HCT116 (cell line): ENCODE results near the gene TSPOAP1. TPM values are rescaled to one million over a fixed set of nuclear protein-coding genes. Genes with fewer than 3 reads are reported as not detected.
A peak's percentile ranks its signal among the peaks of the same experiment; 100 is the strongest.

Experiments
- ATAC-seq: fragments of 200-7000 bp; cut with Tn5 transposase; 2 replicates; pipeline ENCODE4 v1.9.1; 2020; ENCODE audit warnings: mild to moderate bottlenecking, moderate library complexity
- BruUV-seq: library from RNA; stranded (reverse); fragments of 400-500 nt; replicated peaks from 2 replicates; lab custom pipeline; 2021; lab: Mats Ljungman, UMichigan
- CTCF ChIA-PET: fragments of 300-600 bp; sonication (Branson Sonifier 250); formaldehyde crosslinking; loops from one replicate; lab custom pipeline; 2021; ENCODE audit warnings: antibody characterized with exemption; lab: Charles Lee
- POLR2A ChIA-PET: fragments of 300-600, 350-600 bp; sonication (Branson Sonifier 250); formaldehyde crosslinking; loops from one replicate; lab custom pipeline; 2021; ENCODE audit warnings: antibody characterized with exemption; lab: Charles Lee
- RAD21 ChIA-PET, 2 experiments: fragments of 300-600 bp; sonication (Branson Sonifier 250); formaldehyde crosslinking; loops; one replicate each; lab custom pipeline; 2023; ENCODE audit warnings: low total read pairs in 2 of 2; ENCODE audit not compliant: uncharacterized antibody in 2 of 2, unreplicated experiment in 2 of 2, low non-redundant PET in 1 of 2; lab: Charles Lee
- DNase-seq: peaks from one replicate; pipeline ENCODE4 v3.0.0-alpha.2; 2010; ENCODE audit warnings: low read depth, low spot score
- H2AFZ ChIP-seq: fragments of 200-600 bp; shearing (Covaris generic), sonication (generic); 2 replicates; pipeline ENCODE4 v1.6.1; 2017; ENCODE audit warnings: low read depth, mixed run types, mixed read lengths, antibody characterized with exemption, low read length; ENCODE audit not compliant: poor library complexity, severe bottlenecking
- H3K27ac ChIP-seq: 2 replicates; pipeline ENCODE4 v1.5.1; 2012; ENCODE audit warnings: low read depth, low read length
- H3K27me3 ChIP-seq: fragments of 200-600 bp; sonication (generic); 2 replicates; pipeline ENCODE4 v1.6.1; 2016; ENCODE audit warnings: mixed run types, low read length, mixed read lengths; ENCODE audit not compliant: insufficient read depth
- H3K36me3 ChIP-seq, 2 experiments: fragments of 200-500 bp in 1 of 2; fragments of 200-600 bp in 1 of 2; sonication (Bioruptor generic) in 1 of 2; sonication (generic) in 1 of 2; 2 replicates each; pipeline versions ENCODE4 v1.5.1 to v1.6.1; 2014 to 2016; ENCODE audit warnings: low read length in 2 of 2, inconsistent platforms in 1 of 2, mixed read lengths in 1 of 2, mixed run types in 1 of 2; ENCODE audit not compliant: insufficient read depth in 2 of 2, control insufficient read depth in 1 of 2
- H3K4me1 ChIP-seq, 2 experiments: fragments of 200-600 bp in 1 of 2; sonication (generic) in 1 of 2; 2 replicates each; pipeline versions ENCODE4 v1.5.1 to v1.6.1; 2012 to 2017; ENCODE audit warnings: low read length in 2 of 2, inconsistent platforms in 1 of 2, mild to moderate bottlenecking in 1 of 2, mixed read lengths in 1 of 2, mixed run types in 1 of 2, moderate library complexity in 1 of 2; ENCODE audit not compliant: insufficient read depth in 2 of 2, control insufficient read depth in 1 of 2
- H3K4me2 ChIP-seq: fragments of 200-600 bp; sonication (generic); 2 replicates; pipeline ENCODE4 v1.6.1; 2017; ENCODE audit warnings: mixed run types, low read length, mixed read lengths
- H3K4me3 ChIP-seq, 2 experiments: fragments of 200-600 bp in 1 of 2; sonication (generic) in 1 of 2; replicated peaks in 1 of 2; 2 replicates each; pipeline ENCODE4 v1.5.1; 2011 to 2016; ENCODE audit warnings: low read length in 2 of 2, control low read depth in 1 of 2, low read depth in 1 of 2, mild to moderate bottlenecking in 1 of 2, mixed read lengths in 1 of 2, mixed run types in 1 of 2
- H3K79me2 ChIP-seq: fragments of 200-600 bp; sonication (generic); 2 replicates; pipeline ENCODE4 v1.6.1; 2017; ENCODE audit warnings: mild to moderate bottlenecking, mixed run types, low read length, moderate library complexity, mixed read lengths; ENCODE audit not compliant: insufficient read depth
- H3K9ac ChIP-seq: fragments of 200-600 bp; sonication (generic); 2 replicates; pipeline ENCODE4 v1.6.1; 2016; ENCODE audit warnings: low read length, mixed read lengths
- H3K9me2 ChIP-seq: fragments of 200-600 bp; sonication (generic), shearing (Covaris generic); 2 replicates; pipeline ENCODE4 v1.6.1; 2017; ENCODE audit warnings: mixed run types, mild to moderate bottlenecking, moderate library complexity; ENCODE audit not compliant: insufficient read depth
- H3K9me3 ChIP-seq, 2 experiments: fragments of 200-500 bp in 1 of 2; fragments of 200-600 bp in 1 of 2; sonication (Bioruptor generic) in 1 of 2; sonication (generic) in 1 of 2; 2 replicates each; pipeline ENCODE4 v1.6.1; 2014 to 2017; ENCODE audit warnings: low read length in 2 of 2, mixed read lengths in 2 of 2, inconsistent platforms in 1 of 2, low read depth in 1 of 2, mild to moderate bottlenecking in 1 of 2, mixed run types in 1 of 2, moderate library complexity in 1 of 2; ENCODE audit not compliant: control insufficient read depth in 1 of 2, insufficient read depth in 1 of 2
- H4K20me1 ChIP-seq: fragments of 200-600 bp; sonication (generic), shearing (Covaris generic); 2 replicates; pipeline ENCODE4 v1.6.1; 2017; ENCODE audit warnings: mixed run types, mild to moderate bottlenecking, moderate library complexity; ENCODE audit not compliant: insufficient read depth
- POLR2A ChIP-seq: IDR thresholded peaks from 2 replicates; pipeline ENCODE4 v1.7.0; 2011; ENCODE audit warnings: borderline replicate concordance; ENCODE audit not compliant: insufficient read depth, insufficient read length; ENCODE audit errors: extremely low read depth
- POLR2AphosphoS5 ChIP-seq: IDR thresholded peaks from 2 replicates; pipeline ENCODE4 v1.6.1; 2011; ENCODE audit warnings: mild to moderate bottlenecking, low read depth, low read length, moderate library complexity
- TCF7L2 ChIP-seq: IDR thresholded peaks from 2 replicates; pipeline ENCODE4 v1.7.0; 2011; ENCODE audit warnings: borderline replicate concordance, inconsistent platforms; ENCODE audit not compliant: insufficient read depth, insufficient read length; ENCODE audit errors: extremely low read depth
- YY1 ChIP-seq: IDR thresholded peaks from 2 replicates; pipeline ENCODE4 v1.6.1; 2011; ENCODE audit warnings: low read length, low read depth, moderate library complexity, mild to moderate bottlenecking; ENCODE audit not compliant: insufficient replicate concordance; ENCODE audit errors: extremely low read depth
- intact Hi-C: fragments of 100-400 bp; cut with micrococcal nuclease; formaldehyde crosslinking; loops from 2 replicates; pipeline ENCODE4 v1.10.0; 2022
- total RNA-seq: library from RNA; stranded (reverse); gene quantifications from one replicate; pipeline ENCODE4 v1.2.1, GENCODE V29; 2021; ENCODE audit not compliant: unreplicated experiment
- TF ChIP-seq, protein P1 (sequence below): IDR thresholded peaks from 2 replicates; pipeline ENCODE4 v1.6.1; 2012
- TF ChIP-seq, protein P2 (sequence below): IDR thresholded peaks from 2 replicates; pipeline ENCODE4 v1.6.1; 2012

The TSPOAP1 gene
- total RNA-seq, 1 experiment from 2014 or later: 0.27 TPM

DNA sequence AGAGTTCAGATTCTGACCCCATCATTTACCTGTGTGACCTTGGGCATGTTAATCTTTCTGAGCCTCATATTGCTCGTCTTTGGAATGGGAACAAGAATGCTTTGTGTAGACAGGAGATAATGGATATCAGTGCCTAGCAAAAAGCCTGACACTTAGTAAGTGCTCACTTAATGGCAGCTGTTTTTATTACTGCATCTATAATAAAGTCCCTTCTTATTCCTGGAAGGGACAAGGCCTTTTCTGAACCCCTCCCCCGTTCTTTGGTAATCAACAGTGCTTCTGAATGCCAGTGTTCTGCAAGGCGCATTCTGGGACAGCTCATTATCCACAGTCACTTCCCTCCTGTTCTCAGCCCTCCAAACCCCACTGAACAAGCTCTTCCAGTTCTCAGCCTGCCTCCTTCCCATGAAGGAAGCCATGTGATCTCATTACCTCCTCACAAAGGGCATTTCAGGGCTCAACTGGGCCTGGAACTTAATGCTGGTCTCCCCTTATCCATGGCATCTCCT, 48.6 kb upstream of the TSPOAP1 start (continued):
- TF ChIP-seq, protein P1, sequence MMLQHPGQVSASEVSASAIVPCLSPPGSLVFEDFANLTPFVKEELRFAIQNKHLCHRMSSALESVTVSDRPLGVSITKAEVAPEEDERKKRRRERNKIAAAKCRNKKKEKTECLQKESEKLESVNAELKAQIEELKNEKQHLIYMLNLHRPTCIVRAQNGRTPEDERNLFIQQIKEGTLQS: no peak
- TF ChIP-seq TCF7L2 (no peak), YY1 (peak; percentile 3), POLR2A (no peak)

DNA sequence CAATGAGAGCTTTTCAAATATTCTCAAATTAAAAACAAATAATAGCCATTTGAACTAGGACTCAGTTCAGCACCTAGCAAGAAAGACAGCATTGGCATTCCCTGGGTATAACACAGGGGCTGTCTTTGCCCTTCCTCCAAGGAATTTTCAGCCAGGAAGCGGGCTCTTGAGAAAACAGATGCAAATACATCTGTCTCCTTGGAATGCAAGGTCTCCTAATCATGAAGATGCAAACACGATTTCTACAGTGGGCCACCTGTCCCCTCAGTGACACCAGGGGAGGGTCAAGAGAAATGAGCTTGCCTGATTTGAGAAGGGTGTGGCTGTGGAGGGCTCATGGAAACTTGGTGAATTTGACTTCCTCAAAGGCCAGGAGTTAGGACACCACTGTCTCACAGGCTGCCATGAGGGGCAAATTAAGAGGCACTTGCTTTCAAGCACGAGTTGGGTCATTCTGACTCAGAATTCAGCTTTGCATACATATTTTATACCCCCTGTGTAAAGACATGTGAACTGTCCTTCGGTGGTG, 47.9 kb upstream of the TSPOAP1 start:
- 0 out of 2 replicates have a peak overlapping the region, but pooled peaks have one; percentile 1 for H3K9ac ChIP-seq
- H3K36me3 ChIP-seq: peaks cover 0 to 9% of the 10 kb centered on the region in 2 experiments; a peak in 2 of 4 replicates
- ChIA-PET POLR2A (interaction anchor here (2.0 to 4.0 kb wide), 2 partner anchors 25 to 41 kb away, joined by 4 to 17 read pairs; partner anchors contain the start of genes RNF43 and SUPT4H1), RAD21 (no interaction called here)
- no peak for ATAC-seq
- intact Hi-C loops: no loop called here
- H3K9me2 ChIP-seq: no peaks in the 10 kb centered on the region
- H3K4me3 ChIP-seq: no peak overlapping the region
- no peaks in the 10 kb centered on the region for H3K27me3 ChIP-seq
- H2AFZ ChIP-seq: no peak overlapping the region
- peaks cover 89% of the 10 kb centered on the region for H3K79me2 ChIP-seq
- H3K4me2 ChIP-seq: peak overlapping the region; percentile 44
- H4K20me1 ChIP-seq: no peaks in the 10 kb centered on the region
- no peaks in the 10 kb centered on the region for H3K9me3 ChIP-seq
- H3K27ac ChIP-seq: no peak overlapping the region
- 0 out of 2 replicates have a peak, but pooled peaks have one; percentile 19 for TF ChIP-seq POLR2AphosphoS5
- TF ChIP-seq, protein P2, sequence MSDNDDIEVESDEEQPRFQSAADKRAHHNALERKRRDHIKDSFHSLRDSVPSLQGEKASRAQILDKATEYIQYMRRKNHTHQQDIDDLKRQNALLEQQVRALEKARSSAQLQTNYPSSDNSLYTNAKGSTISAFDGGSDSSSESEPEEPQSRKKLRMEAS: no peak
- TF ChIP-seq, all 23 proteins: peak for 1
- H3K4me1 ChIP-seq: peaks cover 56 to 57% of the 10 kb centered on the region in 2 experiments
- BruUV-seq: no TSS peak
- CTCF ChIA-PET: interaction anchor here (2.2 kb wide), 1 partner anchor 41 kb away, joined by 6 read pairs; the partner anchor contains the start of gene RNF43
- no peak for DNase-seq
